WTC11 (cell line): Measurements from ENCODE around the gene PLEKHB1.

Source experiments
- CBFB ChIP-seq: sonication (generic); formaldehyde crosslinking; IDR thresholded peaks from 2 replicates; pipeline ENCODE4 v1.8.1; 2022; ENCODE audit warnings: mild to moderate bottlenecking, low read depth, missing genetic modification reagents
- CREB1 ChIP-seq: sonication (generic); formaldehyde crosslinking; IDR thresholded peaks from 2 replicates; pipeline ENCODE4 v1.8.0; 2023; ENCODE audit warnings: mild to moderate bottlenecking, missing genetic modification reagents
- CTCF ChIP-seq: fragments of 200-600 bp; IDR thresholded peaks from 2 replicates; pipeline ENCODE4 v1.8.0; 2022; ENCODE audit warnings: antibody characterized with exemption
- FOXJ3 ChIP-seq: sonication (generic); formaldehyde crosslinking; IDR thresholded peaks from 2 replicates; pipeline ENCODE4 v1.9.0; 2021; ENCODE audit warnings: missing genetic modification reagents, mild to moderate bottlenecking, borderline replicate concordance
- FOXP4 ChIP-seq: sonication (generic); formaldehyde crosslinking; IDR thresholded peaks from 2 replicates; pipeline ENCODE4 v1.8.0; 2022; ENCODE audit warnings: mild to moderate bottlenecking, missing genetic modification reagents
- HMGA2 ChIP-seq: fragments of 250-450 bp; sonication (Bioruptor Pico); IDR thresholded peaks from 2 replicates; pipeline ENCODE4 v1.4.0; 2021; ENCODE audit warnings: mild to moderate bottlenecking, moderate library complexity
- MLX ChIP-seq: sonication (generic); formaldehyde crosslinking; IDR thresholded peaks from 2 replicates; pipeline ENCODE4 v1.8.1; 2023; ENCODE audit warnings: mild to moderate bottlenecking, missing genetic modification reagents, moderate library complexity
- SP1 ChIP-seq: sonication (generic); formaldehyde crosslinking; conservative IDR thresholded peaks from 2 replicates; pipeline ENCODE4 v1.8.1; 2022; ENCODE audit warnings: missing genetic modification reagents
- STAT6 ChIP-seq: sonication (generic); formaldehyde crosslinking; conservative IDR thresholded peaks from 2 replicates; pipeline ENCODE4 v1.8.1; 2023; ENCODE audit warnings: mild to moderate bottlenecking, low read depth, missing genetic modification reagents, moderate library complexity
- TP53 ChIP-seq: sonication (generic); formaldehyde crosslinking; IDR thresholded peaks from 2 replicates; pipeline ENCODE4 v1.8.1; 2023; ENCODE audit warnings: mild to moderate bottlenecking, missing genetic modification reagents
- ZNF138 ChIP-seq: sonication (generic); formaldehyde crosslinking; conservative IDR thresholded peaks from 2 replicates; pipeline ENCODE4 v1.8.1; 2022; ENCODE audit warnings: mild to moderate bottlenecking, moderate library complexity, missing genetic modification reagents

- TF ChIP-seq FOXP4 (CRISPR knock-in tag): no peak
- no peak for TF ChIP-seq CTCF
- TF ChIP-seq CREB1 (CRISPR knock-in tag): no peak
- no peak for TF ChIP-seq TP53
- TF ChIP-seq SP1 (CRISPR knock-in tag): no peak
- no peak for TF ChIP-seq HMGA2 (CRISPR knock-in tag)
- TF ChIP-seq ZNF138 (CRISPR knock-in tag): no peak
- no peak for TF ChIP-seq FOXJ3 (CRISPR knock-in tag)
- TF ChIP-seq MLX (CRISPR knock-in tag): no peak
- no peak for TF ChIP-seq STAT6 (CRISPR knock-in tag)
- TF ChIP-seq CBFB (CRISPR knock-in tag): no peak
Observed at GRCh38 chr11:73640592-73640991, 5.8 kb upstream of the PLEKHB1 start.
